GM19099 (cell line): Measurements from ENCODE around the gene KLF2.

ENCODE experiments used
- POLR2A ChIP-seq: IDR thresholded peaks from 3 replicates; pipeline ENCODE4 v1.6.1; 2011; ENCODE audit warnings: low read depth; ENCODE audit not compliant: insufficient read length; ENCODE audit errors: extremely low read depth

Gene KLF2

GRCh38 chr19:16376241-16376640 lies 51.6 kb downstream of the KLF2 start:
- TF ChIP-seq POLR2A: no peak

GRCh38 chr19:16376649-16377048 lies 52.0 kb downstream of the KLF2 start:
- TF ChIP-seq POLR2A: no peak

- no peak for TF ChIP-seq POLR2A
Observed at GRCh38 chr19:16377521-16377920, 52.9 kb downstream of the KLF2 start.
